Stimulated activated CD4-positive, alpha-beta T cell treated with anti-CD3 and anti-CD28 coated beads, Interleukin-1b, Interleukin-23, amount 100 ng/mL, for 1 hour (primary cell): ENCODE data around the gene VEGFB.

Experiments
- DNase-seq, 2 donors: peaks; one replicate each; pipeline ENCODE4 v3.0.0-alpha.2; 2020; ENCODE audit warnings: low read depth in 2 of 2

VEGFB gene, protein sequence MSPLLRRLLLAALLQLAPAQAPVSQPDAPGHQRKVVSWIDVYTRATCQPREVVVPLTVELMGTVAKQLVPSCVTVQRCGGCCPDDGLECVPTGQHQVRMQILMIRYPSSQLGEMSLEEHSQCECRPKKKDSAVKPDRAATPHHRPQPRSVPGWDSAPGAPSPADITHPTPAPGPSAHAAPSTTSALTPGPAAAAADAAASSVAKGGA

GRCh38 chr11:64233913-64234586 is at the start of gene VEGFB:
TSS of gene VEGFB (plus strand) at chr11:64234584. CDS start at chr11:64234834, 250 bp downstream.
- no peak for DNase-seq

DNA sequence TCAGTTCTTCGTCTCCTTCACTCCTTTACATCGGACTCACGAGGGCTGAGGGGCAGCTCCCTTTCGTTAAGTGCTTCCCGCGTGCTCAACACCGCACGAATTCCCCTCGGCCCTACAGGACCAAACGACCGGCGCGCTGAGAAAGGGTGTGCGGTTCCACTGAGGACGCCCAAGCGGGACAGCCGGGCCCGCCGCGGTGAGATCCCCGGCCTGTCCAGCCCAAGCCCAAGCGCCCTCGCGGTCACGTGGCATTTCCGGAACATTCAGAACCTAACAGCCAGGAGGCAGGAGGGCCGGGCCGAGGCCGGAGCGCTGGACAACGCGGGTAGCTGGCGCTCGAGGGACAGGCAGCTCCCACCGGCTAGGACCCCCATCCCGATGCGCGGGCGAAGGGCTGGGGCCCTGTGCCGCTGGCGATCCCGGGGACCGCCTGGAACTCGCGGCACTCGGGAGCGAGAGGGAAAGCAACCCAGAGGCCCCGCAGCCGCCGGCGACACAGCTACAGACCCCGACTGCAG is 49.1 kb upstream of the VEGFB start:
- no peak for DNase-seq

- peak; percentile 91 to 98 for DNase-seq
Observed at GRCh38 chr11:64185693-64186491, 48.5 kb upstream of the VEGFB start, which contains the start of gene STIP1. TSS of gene STIP1 (plus strand) at chr11:64186171. CDS start at chr11:64186262, 91 bp downstream.

DNA sequence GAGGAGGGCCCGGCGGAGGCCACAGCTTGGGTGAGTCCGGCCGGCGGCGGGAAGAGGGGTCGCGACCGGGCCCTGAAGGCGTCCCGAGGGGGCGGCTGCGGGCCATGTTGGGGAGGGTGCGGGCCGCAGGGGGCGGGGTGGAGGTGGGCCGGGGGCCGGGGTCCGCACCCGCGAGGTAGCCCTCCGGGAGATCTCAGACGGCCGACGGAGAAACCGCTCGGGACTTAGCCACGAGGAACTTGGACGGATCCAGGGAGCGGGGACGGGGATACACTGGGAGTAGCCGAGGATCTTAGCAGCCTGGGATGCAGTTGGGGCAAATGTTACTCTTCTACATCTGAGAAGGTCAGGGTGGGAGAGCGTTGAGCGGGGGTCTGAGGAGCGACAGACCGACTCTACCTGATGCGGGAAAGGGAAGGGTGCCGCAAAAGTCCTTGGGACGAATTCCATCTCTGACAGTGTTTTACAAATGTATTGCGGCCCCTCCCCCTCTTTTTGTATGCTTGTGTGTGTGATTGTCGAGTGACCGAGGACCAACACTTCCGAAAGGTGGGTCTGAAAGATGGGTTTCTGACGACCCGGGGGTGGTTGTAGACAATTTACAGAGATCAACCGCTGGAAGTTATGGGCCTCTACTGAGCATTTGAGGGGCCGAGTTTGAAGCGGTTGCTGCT is 47.8 kb upstream of the VEGFB start:
- DNase-seq = no peak

GRCh38 chr11:64192434-64192833 is 42.0 kb upstream of the VEGFB start:
- DNase-seq = no peak

GRCh38 chr11:64196626-64197025 is 37.8 kb upstream of the VEGFB start:
- DNase-seq = no peak

- DNase-seq = no peak
Observed at GRCh38 chr11:64198511-64198910, 35.9 kb upstream of the VEGFB start.

- DNase-seq = no peak
Observed at GRCh38 chr11:64201543-64201942, 32.8 kb upstream of the VEGFB start.

- no peak for DNase-seq
Observed at GRCh38 chr11:64202992-64203391, 31.4 kb upstream of the VEGFB start.

DNA sequence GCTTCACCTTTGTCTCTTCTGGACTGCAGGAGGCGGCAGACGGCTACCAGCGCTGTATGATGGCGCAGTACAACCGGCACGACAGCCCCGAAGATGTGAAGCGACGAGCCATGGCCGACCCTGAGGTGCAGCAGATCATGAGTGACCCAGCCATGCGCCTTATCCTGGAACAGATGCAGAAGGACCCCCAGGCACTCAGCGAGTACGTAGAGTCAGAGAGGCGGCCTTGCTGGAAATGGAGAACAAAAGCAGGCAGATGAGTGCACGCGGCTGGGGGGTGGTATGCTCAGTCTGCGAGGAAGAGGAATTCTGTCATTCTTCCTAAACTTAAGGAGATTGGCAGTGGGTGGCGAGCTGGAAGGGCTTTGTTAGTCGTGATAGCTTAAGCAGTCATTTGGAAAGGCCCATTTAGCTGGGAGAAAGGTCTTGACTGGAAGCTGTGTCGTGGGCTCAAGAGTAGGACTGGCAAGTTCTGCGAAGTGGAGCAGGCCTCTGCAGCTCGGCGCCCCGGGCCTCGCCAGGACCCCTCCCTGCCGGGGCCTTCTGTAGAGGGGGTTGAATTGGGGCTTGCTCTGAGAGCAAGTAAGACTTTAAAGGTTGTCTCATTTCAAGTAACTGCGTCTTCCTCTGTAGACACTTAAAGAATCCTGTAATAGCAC is 30.8 kb upstream of the VEGFB start:
- no peak for DNase-seq

DNA sequence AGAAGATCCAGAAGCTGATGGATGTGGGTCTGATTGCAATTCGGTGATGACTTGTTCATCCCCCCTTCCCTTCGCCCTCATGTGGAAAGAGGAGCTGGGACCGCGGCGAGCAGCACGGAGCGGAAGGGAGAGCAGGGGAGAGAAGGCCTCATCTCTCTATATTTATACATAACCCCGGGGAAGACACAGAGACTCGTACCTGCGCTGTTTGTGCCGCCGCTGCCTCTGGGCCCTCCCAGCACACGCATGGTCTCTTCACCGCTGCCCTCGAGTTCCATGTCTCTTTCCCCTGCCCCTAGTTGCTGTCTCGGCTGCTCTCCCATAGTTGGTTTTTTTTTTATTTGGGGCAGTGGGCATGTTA is 30.3 kb upstream of the VEGFB start:
- no peak for DNase-seq

- peak in 1 of 2 donors; percentile 64 for DNase-seq
Observed at GRCh38 chr11:64204464-64204989, 29.9 kb upstream of the VEGFB start.

- no peak for DNase-seq
Observed at GRCh38 chr11:64206457-64207255, 27.7 kb upstream of the VEGFB start, which contains the start of gene FERMT3. TSS of gene FERMT3 (plus strand) at chr11:64206721. CDS start at chr11:64207365, 644 bp downstream.

GRCh38 chr11:64207256-64208085 is 26.9 kb upstream of the VEGFB start:
- DNase-seq = peak in 1 of 2 donors; percentile 44

DNA sequence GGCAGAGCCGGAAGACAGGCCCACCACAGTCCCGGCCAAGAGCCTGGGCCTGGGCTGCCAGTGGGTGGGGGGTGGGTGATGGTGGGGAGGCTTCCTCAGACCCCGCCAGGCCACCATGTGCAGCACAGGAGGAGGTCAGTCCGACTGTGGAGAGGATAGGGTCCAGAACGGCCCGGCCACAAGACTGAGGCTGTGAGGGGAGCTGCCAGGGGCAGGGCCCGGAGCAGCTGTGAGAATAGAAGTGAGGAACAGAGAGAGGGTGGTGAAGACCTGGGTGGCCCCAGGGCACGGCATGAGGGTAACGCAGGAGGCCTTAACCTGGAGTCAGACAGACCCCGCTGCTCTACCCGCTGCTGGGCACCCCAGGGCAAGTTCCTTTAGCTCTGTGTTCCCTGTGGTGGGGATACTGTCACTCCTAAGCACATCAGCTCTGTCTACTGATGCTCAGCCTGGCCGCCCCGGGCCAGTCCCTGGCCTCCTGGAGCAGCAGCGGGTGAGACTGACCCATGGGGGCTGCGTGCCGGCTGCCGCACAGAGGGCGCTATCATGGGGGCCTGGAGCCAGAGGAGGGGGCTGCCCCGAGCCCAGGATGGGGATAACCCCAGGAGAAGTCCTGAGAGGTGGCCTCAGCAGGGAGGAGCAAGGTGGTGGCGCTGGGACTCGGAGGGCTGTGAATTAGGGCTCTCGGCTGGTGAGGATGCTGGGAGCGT is 26.1 kb upstream of the VEGFB start:
- no peak for DNase-seq

GRCh38 chr11:64208796-64209562 is 25.4 kb upstream of the VEGFB start:
- no peak for DNase-seq

- DNase-seq = no peak
Observed at GRCh38 chr11:64209563-64209843, 24.9 kb upstream of the VEGFB start.
